ENCODE data around the gene IFNL4. TPM values are rescaled to one million over a fixed set of nuclear protein-coding genes. Genes with fewer than 3 reads are reported as not detected.

Gene IFNL4
- total and polyA plus RNA-seq, 8 donors: not detected

DNA sequence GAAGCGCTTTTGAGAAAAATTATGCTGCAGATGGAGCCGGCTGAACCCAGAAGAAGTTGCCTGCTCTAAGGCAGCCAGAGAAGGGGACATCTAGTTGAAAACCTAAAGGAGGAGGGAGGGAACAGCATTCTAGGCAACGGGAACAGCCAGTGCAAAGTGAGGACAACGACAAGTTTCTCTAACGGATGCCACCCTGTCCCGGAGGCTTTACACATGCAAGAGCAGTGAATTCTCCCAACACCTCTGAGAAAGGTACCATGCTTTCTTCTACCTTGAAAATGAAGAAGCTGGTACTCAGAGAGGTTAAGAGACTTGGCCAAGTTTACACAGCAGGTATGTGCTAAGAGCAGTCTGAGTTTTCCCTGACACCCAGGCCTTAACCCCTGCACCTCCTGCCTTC lies 9.7 kb downstream of the IFNL4 start:
- H3K27ac ChIP-seq: no peak overlapping the region
- DNase-seq: no peak
- no peak overlapping the region for H3K4me3 ChIP-seq
- no peaks in the 10 kb centered on the region for H3K36me3 ChIP-seq
- intact Hi-C loops (cut with DNase I): no loop called here
- peaks cover 0 to 38% of the 10 kb centered on the region in 2 donors for H3K27me3 ChIP-seq
- no peak for ATAC-seq
- TF ChIP-seq, protein P1, sequence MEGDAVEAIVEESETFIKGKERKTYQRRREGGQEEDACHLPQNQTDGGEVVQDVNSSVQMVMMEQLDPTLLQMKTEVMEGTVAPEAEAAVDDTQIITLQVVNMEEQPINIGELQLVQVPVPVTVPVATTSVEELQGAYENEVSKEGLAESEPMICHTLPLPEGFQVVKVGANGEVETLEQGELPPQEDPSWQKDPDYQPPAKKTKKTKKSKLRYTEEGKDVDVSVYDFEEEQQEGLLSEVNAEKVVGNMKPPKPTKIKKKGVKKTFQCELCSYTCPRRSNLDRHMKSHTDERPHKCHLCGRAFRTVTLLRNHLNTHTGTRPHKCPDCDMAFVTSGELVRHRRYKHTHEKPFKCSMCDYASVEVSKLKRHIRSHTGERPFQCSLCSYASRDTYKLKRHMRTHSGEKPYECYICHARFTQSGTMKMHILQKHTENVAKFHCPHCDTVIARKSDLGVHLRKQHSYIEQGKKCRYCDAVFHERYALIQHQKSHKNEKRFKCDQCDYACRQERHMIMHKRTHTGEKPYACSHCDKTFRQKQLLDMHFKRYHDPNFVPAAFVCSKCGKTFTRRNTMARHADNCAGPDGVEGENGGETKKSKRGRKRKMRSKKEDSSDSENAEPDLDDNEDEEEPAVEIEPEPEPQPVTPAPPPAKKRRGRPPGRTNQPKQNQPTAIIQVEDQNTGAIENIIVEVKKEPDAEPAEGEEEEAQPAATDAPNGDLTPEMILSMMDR (IDR thresholded peaks at IDR 0.05): no peak
- no peaks in the 10 kb centered on the region for H3K9me3 ChIP-seq
- H3K4me1 ChIP-seq: peaks cover 0 to 7% of the 10 kb centered on the region in 2 donors

DNA sequence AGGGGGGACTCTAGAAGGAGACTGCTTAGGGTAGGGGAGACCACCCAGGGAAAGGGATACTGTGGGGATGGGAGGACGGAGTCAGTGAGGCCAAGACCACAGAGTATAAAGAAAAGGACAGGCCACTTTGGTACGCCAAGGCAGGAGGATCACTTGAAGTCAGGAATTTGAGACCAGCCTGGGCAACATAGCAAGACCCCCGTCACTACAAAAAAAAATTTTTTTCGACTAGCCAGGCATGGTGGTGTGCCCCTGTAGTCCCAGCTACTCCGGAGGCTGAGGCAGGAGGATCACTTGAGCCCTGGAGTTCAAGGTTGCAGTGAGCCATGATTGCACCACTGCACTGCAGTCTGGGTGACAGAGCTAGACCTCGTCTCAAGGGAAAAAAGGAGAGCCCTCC lies 10.4 kb downstream of the IFNL4 start:
- H3K27me3 ChIP-seq: peaks cover 0 to 32% of the 10 kb centered on the region in 2 donors

DNA sequence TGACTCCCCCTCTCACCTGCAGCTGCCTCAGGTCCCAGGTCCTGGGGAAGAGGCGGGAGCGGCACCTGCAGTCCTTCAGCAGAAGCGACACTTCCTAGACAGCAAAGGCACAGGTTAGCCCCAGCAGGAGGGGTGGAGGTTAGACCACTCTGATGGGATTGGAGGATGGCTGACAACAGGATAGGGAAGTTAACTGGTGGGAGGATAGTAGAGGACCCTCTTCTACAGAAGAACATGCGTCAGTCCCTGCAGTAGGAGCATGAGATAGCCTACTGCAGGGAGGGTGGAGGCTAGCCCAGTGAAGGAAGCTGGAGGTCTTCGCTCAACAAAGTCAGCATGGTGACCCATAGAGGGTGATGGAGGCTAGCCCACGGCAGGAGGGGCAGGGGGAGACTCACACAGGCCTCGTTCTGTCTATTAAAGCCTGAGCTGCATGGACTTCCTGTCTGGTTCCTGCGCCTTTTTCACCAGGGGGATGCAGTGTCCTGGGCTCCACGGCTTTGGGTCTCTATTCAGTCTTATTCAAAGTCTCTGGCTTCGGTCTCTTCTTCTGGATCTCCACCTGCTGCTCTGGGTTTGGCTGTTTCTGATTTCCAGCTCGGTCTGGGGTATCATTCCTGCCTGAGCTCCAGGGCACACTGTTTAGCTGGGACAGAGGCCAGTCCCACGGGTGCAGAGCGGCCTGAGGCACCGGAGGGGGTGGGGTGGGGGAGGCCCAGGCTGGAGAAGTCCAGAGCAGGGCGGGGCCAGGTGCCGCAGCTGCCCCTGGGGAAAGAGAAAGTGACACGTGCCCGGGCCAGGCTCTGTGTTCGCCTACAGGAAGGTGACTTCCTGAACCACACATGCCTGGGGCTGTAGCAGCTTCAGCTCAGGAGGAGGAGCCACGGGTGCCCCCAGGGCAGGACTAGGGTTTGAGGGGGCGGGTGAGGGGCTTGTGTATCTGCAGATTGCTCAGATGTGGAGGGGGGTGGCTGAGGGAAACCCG lies 11.2 kb downstream of the IFNL4 start:
- Histone ChIP-seq H3K27me3 (peaks cover 0 to 34% of the 10 kb centered on the region in 2 donors), H3K9me3 (no peaks in the 10 kb centered on the region), H3K4me1 (peaks cover 0 to 7% of the 10 kb centered on the region in 2 donors), H3K4me3 (no peak overlapping the region), H3K36me3 (no peaks in the 10 kb centered on the region), H3K27ac (no peak overlapping the region)
- intact Hi-C loops (cut with DNase I): no loop called here
- DNase-seq: peak in 3 of 4 donors; percentile 37 to 89 (median 78)
- ATAC-seq: peak; percentile 99
- TF ChIP-seq, protein P1 (IDR thresholded peaks at IDR 0.05): no peak

More for the DNA sequence above, 10.4 kb downstream of the IFNL4 start:
- H3K4me3 ChIP-seq: no peak overlapping the region
- H3K36me3 ChIP-seq: no peaks in the 10 kb centered on the region
- no peak overlapping the region for H3K27ac ChIP-seq
- intact Hi-C loops (cut with DNase I): no loop called here
- peaks cover 0 to 7% of the 10 kb centered on the region in 2 donors for H3K4me1 ChIP-seq
- DNase-seq: no peak
- TF ChIP-seq, protein P1 (IDR thresholded peaks at IDR 0.05): no peak
- no peaks in the 10 kb centered on the region for H3K9me3 ChIP-seq
- ATAC-seq: no peak

DNA sequence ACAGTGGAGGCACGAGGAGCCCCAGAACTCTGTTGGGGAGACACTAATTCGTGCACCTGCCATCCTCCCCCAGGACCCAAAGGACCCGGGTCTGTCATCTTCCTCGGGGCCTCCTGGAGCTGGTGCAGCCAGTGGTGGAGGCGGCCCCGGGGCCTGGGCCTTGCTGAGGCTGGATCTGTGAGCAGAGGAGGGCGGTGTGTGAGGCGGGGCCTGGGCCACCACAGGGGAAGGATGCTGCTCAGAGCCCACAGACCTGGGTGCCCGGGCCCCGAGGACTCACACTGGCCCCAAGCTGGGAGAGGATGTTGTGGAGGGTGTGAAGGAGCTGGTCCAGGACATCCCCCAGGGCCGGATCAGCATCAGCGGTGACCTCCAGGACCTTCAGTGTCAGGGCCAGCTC lies 12.1 kb downstream of the IFNL4 start:
- intact Hi-C loops (cut with DNase I): no loop called here
- no peak for ATAC-seq
- Histone ChIP-seq H3K4me1 (peaks cover 0 to 7% of the 10 kb centered on the region in 2 donors), H3K27ac (no peak overlapping the region), H3K27me3 (peaks cover 0 to 33% of the 10 kb centered on the region in 2 donors), H3K4me3 (no peak overlapping the region), H3K9me3 (no peaks in the 10 kb centered on the region), H3K36me3 (no peaks in the 10 kb centered on the region)
- DNase-seq: peak in 1 of 4 donors; percentile 66
- TF ChIP-seq, protein P1 (IDR thresholded peaks at IDR 0.05): no peak

DNA sequence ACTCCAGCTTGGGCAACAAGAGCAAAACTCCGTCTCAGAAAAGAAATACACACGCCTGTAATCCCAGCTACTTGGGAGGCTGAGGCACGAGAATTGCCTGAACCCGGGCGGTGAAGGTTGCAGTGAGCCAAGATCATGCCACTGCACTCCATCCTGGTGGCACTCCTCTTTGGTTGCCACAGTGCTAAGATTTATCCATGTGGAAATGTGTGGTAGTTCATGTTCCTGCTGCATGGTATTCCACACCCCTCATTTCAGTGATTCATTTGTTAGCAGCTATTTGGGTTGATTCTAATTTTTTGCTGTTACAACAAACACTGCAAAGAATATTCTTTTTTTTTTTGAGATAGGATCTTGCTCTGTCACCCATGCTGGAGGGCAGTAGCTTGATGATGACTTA lies 15.9 kb downstream of the IFNL4 start:
- no peak overlapping the region for H3K27ac ChIP-seq
- TF ChIP-seq, protein P1 (IDR thresholded peaks at IDR 0.05): no peak
- no peak for DNase-seq
- intact Hi-C loops (cut with DNase I): no loop called here
- H3K4me1 ChIP-seq: peaks cover 0 to 3% of the 10 kb centered on the region in 2 donors
- H3K27me3 ChIP-seq: peaks cover 0 to 18% of the 10 kb centered on the region in 2 donors
- no peak for ATAC-seq
- H3K9me3 ChIP-seq: no peaks in the 10 kb centered on the region
- no peak overlapping the region for H3K4me3 ChIP-seq
- H3K36me3 ChIP-seq: no peaks in the 10 kb centered on the region

Data from left lung (tissue), 10 donors.